PC-9 (cell line): Measurements from ENCODE around the gene POU5F1.

Experiments
- EZH2 ChIP-seq: fragments of 200-600 bp; sonication (generic); IDR thresholded peaks from 2 replicates; pipeline ENCODE4 v1.8.0; 2017; ENCODE audit warnings: antibody characterized with exemption, low read depth
- TF ChIP-seq, protein P1 (sequence below): fragments of 200-600 bp; sonication (generic); conservative IDR thresholded peaks from 2 replicates; pipeline ENCODE4 v1.6.1; 2017; ENCODE audit warnings: mixed run types, antibody characterized with exemption, mild to moderate bottlenecking, moderate library complexity

GRCh38 chr6:31174378-31174777, 3.9 kb upstream of the POU5F1 start:
- TF ChIP-seq, protein P1, sequence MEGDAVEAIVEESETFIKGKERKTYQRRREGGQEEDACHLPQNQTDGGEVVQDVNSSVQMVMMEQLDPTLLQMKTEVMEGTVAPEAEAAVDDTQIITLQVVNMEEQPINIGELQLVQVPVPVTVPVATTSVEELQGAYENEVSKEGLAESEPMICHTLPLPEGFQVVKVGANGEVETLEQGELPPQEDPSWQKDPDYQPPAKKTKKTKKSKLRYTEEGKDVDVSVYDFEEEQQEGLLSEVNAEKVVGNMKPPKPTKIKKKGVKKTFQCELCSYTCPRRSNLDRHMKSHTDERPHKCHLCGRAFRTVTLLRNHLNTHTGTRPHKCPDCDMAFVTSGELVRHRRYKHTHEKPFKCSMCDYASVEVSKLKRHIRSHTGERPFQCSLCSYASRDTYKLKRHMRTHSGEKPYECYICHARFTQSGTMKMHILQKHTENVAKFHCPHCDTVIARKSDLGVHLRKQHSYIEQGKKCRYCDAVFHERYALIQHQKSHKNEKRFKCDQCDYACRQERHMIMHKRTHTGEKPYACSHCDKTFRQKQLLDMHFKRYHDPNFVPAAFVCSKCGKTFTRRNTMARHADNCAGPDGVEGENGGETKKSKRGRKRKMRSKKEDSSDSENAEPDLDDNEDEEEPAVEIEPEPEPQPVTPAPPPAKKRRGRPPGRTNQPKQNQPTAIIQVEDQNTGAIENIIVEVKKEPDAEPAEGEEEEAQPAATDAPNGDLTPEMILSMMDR: no peak
- no peak for TF ChIP-seq EZH2
